ENCODE data around the gene ACIN1. TPM values are rescaled to one million over a fixed set of nuclear protein-coding genes. Genes with fewer than 3 reads are reported as not detected.
A peak's percentile ranks its signal among the peaks of the same experiment; 100 is the strongest.

The ACIN1 gene
- total and polyA plus RNA-seq, 2 experiments from 2014 or later: 76.1 to 172 TPM

DNA sequence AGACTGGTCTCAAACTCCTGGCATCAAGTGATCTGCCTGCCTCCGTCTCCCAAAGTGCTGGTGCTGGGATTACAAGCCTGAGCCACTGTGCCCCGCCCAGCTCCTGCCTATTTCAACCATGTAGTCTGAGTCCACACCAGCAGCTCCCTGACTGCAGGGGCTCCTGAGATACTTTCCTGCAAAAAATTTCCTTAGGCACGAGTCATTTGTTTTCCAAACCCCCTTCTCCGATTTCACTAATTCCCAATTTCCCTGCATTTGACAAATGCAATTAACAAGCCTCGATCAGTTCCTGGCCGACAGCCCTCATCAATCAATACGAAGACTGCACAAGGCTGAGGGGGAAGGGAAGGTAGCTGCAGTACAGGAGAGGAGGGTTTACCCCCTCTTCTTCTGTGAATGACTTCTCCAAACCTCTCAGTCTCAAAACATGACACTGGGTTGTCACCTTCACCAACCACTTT lies 70.3 kb downstream of the ACIN1 start:
- no peak overlapping the region for H2AFZ ChIP-seq
- ATAC-seq (no peak; the same call in 2 of the 3 replicates), DNase-seq (ENCODE audit: low spot score) (no peak)
- Mint-ChIP-seq H3K9me3 (no peaks in the 10 kb centered on the region), H3K27ac (no peak overlapping the region; the same call in 1 of the 2 replicates), H3K27me3 (ENCODE audit: insufficient read depth, low read depth, poor library complexity) (peaks cover 5% of the 10 kb centered on the region), H3K4me3 (no peak overlapping the region), H3K36me3 (ENCODE audit: low read depth) (peaks cover 42% of the 10 kb centered on the region), H3K4me1 (peaks cover 26% of the 10 kb centered on the region)
- no peak overlapping the region for H3K4me2 ChIP-seq
- H3F3A ChIP-seq (replicated peaks; ENCODE audit: low read depth): peaks cover 19% of the 10 kb centered on the region
- H3K36me3 ChIP-seq (ENCODE audit: insufficient read depth): peaks cover 35% of the 10 kb centered on the region; the same call in 1 of the 2 replicates
- H3K9me2 ChIP-seq (ENCODE audit: insufficient read depth): no peaks in the 10 kb centered on the region
- H3K4me3 ChIP-seq: no peak overlapping the region
- H3K4me1 ChIP-seq (ENCODE audit: insufficient read depth): peaks cover 18% of the 10 kb centered on the region
- no peaks in the 10 kb centered on the region for H3K27me3 ChIP-seq (ENCODE audit: insufficient read depth)
- peaks cover 16% of the 10 kb centered on the region for H3K79me2 ChIP-seq (replicated peaks; ENCODE audit: insufficient read depth)
- peaks cover 16% of the 10 kb centered on the region for H4K20me1 ChIP-seq (replicated peaks; ENCODE audit: insufficient read depth)
- no peak for TF ChIP-seq JUNB (IDR thresholded peaks at IDR 0.05; ENCODE audit: unreplicated experiment)
- TF ChIP-seq, protein P1, sequence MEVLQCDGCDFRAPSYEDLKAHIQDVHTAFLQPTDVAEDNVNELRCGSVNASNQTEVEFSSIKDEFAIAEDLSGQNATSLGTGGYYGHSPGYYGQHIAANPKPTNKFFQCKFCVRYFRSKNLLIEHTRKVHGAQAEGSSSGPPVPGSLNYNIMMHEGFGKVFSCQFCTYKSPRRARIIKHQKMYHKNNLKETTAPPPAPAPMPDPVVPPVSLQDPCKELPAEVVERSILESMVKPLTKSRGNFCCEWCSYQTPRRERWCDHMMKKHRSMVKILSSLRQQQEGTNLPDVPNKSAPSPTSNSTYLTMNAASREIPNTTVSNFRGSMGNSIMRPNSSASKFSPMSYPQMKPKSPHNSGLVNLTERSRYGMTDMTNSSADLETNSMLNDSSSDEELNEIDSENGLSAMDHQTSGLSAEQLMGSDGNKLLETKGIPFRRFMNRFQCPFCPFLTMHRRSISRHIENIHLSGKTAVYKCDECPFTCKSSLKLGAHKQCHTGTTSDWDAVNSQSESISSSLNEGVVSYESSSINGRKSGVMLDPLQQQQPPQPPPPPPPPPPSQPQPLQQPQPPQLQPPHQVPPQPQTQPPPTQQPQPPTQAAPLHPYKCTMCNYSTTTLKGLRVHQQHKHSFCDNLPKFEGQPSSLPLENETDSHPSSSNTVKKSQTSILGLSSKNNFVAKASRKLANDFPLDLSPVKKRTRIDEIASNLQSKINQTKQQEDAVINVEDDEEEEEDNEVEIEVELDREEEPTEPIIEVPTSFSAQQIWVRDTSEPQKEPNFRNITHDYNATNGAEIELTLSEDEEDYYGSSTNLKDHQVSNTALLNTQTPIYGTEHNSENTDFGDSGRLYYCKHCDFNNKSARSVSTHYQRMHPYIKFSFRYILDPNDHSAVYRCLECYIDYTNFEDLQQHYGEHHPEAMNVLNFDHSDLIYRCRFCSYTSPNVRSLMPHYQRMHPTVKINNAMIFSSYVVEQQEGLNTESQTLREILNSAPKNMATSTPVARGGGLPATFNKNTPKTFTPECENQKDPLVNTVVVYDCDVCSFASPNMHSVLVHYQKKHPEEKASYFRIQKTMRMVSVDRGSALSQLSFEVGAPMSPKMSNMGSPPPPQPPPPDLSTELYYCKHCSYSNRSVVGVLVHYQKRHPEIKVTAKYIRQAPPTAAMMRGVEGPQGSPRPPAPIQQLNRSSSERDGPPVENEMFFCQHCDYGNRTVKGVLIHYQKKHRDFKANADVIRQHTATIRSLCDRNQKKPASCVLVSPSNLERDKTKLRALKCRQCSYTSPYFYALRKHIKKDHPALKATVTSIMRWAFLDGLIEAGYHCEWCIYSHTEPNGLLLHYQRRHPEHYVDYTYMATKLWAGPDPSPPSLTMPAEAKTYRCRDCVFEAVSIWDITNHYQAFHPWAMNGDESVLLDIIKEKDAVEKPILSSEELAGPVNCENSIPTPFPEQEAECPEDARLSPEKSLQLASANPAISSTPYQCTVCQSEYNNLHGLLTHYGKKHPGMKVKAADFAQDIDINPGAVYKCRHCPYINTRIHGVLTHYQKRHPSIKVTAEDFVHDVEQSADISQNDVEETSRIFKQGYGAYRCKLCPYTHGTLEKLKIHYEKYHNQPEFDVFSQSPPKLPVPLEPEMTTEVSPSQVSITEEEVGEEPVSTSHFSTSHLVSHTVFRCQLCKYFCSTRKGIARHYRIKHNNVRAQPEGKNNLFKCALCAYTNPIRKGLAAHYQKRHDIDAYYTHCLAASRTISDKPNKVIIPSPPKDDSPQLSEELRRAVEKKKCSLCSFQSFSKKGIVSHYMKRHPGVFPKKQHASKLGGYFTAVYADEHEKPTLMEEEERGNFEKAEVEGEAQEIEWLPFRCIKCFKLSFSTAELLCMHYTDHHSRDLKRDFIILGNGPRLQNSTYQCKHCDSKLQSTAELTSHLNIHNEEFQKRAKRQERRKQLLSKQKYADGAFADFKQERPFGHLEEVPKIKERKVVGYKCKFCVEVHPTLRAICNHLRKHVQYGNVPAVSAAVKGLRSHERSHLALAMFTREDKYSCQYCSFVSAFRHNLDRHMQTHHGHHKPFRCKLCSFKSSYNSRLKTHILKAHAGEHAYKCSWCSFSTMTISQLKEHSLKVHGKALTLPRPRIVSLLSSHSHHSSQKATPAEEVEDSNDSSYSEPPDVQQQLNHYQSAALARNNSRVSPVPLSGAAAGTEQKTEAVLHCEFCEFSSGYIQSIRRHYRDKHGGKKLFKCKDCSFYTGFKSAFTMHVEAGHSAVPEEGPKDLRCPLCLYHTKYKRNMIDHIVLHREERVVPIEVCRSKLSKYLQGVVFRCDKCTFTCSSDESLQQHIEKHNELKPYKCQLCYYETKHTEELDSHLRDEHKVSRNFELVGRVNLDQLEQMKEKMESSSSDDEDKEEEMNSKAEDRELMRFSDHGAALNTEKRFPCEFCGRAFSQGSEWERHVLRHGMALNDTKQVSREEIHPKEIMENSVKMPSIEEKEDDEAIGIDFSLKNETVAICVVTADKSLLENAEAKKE (CRISPR knock-in tag; IDR thresholded peaks at IDR 0.05): no peak
- TF ChIP-seq ZNF331 (CRISPR knock-in tag; IDR thresholded peaks at IDR 0.05; ENCODE audit: low read depth): no peak
- TF ChIP-seq EZH2 (IDR thresholded peaks at IDR 0.05; ENCODE audit: low read depth, unreplicated experiment): no peak
- TF ChIP-seq POLR2AphosphoS5 (IDR thresholded peaks at IDR 0.05; ENCODE audit: low read depth): no peak
- TF ChIP-seq NANOG (IDR thresholded peaks at IDR 0.05; ENCODE audit: borderline replicate concordance): no peak
- no peak for TF ChIP-seq STAT1 (IDR thresholded peaks at IDR 0.05; ENCODE audit: unreplicated experiment)
- no peak for TF ChIP-seq EZH2phosphoT487 (IDR thresholded peaks at IDR 0.05; ENCODE audit: unreplicated experiment)
- no peak for TF ChIP-seq REST (IDR thresholded peaks at IDR 0.05; ENCODE audit: unreplicated experiment)
- no peak for TF ChIP-seq CTCF (conservative IDR thresholded peaks at IDR 0.05; ENCODE audit: low read depth in 2 of 2)
- no peak for TF ChIP-seq ETS1 (IDR thresholded peaks at IDR 0.05)
- TF ChIP-seq CREB1 (CRISPR knock-in tag; IDR thresholded peaks at IDR 0.05; ENCODE audit: low read depth): no peak
- TF ChIP-seq ZNF114 (CRISPR knock-in tag; IDR thresholded peaks at IDR 0.05): no peak
- peak overlapping the region; percentile 21; the same call in 1 of the 2 replicates for H3K27ac ChIP-seq (ENCODE audit: low read depth)

All from GM23338 (cell line).